Endometrial microvascular endothelial cells (primary cell): ENCODE results near the gene NPIPB4. TPM values are rescaled to one million over a fixed set of nuclear protein-coding genes. Genes with fewer than 3 reads are reported as not detected.
"Not testable (repeated sequence)": the region's sequence is repeated elsewhere in the genome, so short reads cannot be mapped to it uniquely, and the experiment has no call there.

Experiments used
- in situ Hi-C: cut with HindIII; loops from 2 replicates; pipeline ENCODE4 v1.10.0; 2017; ENCODE audit warnings: low sequenced_read_pairs, low pct_unique_long_range_greater_than_20kb; ENCODE audit errors: inconsistent ontology term
- total RNA-seq: library from RNA; depleted of rRNA; stranded (reverse); fragments of >200 nt; gene quantifications from one replicate; pipeline ENCODE4 v1.2.3, GENCODE V29; 2015; ENCODE audit errors: inconsistent ontology term

NPIPB4 gene
- total RNA-seq, 1 donor from 2014 or later, result 11.1 TPM

DNA sequence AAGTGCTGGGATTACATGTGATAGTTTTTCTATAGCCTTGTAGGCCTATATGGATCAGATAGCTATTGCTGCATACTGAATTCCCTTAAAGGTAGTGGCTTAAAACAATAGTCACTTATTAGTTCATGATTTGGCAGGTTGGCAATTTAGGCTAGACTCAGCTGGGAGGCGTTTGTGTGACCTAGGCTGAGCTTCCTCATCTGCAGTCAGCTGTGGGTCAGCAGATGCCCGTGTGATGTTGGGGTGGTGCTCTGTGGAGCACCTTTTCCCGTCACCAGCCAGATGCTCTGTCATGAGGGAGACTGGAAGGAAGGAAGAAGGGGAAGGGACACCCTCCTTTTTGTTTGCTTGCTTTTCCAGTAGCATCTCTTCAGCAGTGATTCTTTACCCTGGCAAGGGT is 64.2 kb downstream of the NPIPB4 start:
- in situ Hi-C loops, result not testable (repeated sequence)

DNA sequence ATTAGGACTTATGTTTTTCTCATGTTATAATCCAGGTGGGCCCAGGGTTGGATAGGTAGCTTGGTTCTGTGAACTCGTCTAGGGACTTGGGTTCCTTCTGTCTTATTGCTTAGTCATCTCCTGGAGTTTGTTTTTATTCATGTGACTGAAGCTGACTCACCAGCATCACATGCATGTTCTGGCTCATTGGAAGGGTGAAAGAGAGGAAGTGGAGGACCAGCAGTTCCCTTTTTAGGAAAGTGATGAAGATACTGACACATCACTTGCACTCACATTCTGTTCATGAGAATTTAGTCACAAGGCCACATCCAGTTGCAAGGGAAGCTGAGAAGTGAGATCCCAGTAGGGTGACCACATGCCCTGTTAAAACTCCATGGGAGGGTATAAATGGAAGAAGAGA is 67.0 kb downstream of the NPIPB4 start:
- in situ Hi-C loops, result not testable (repeated sequence)

Other genes with a start within 250 kb of the NPIPB4 start
- gene IGSF6, start 205.1 kb downstream of the NPIPB4 start, total RNA-seq, result not detected
- not detected for gene OTOA, start 193.8 kb downstream of the NPIPB4 start, total RNA-seq
- gene UQCRC2, start 95.6 kb upstream of the NPIPB4 start, total RNA-seq, result 213 TPM
- not detected for gene PDZD9, start 143.4 kb upstream of the NPIPB4 start, total RNA-seq
- gene MOSMO, start 150.4 kb upstream of the NPIPB4 start, total RNA-seq, result 42.5 TPM
- not detected for gene VWA3A, start 234.8 kb upstream of the NPIPB4 start, total RNA-seq